KMS-11 (cell line): ENCODE results near the gene SLC4A1AP.
"Not testable (repeated sequence)": the region's sequence is repeated elsewhere in the genome, so short reads cannot be mapped to it uniquely, and the experiment has no call there.

ENCODE experiments used
- H2AFZ ChIP-seq: fragments of 200-600 bp; sonication (generic); 2 replicates; pipeline ENCODE4 v1.6.1; 2016; ENCODE audit warnings: antibody characterized with exemption, mixed run types, low read depth
- H3K27ac ChIP-seq: fragments of 200-600 bp; sonication (generic); 2 replicates; pipeline ENCODE4 v1.6.1; 2016; ENCODE audit warnings: mild to moderate bottlenecking, mixed run types
- H3K27me3 ChIP-seq: fragments of 200-600 bp; sonication (generic); 2 replicates; pipeline ENCODE4 v1.6.1; 2017; ENCODE audit warnings: mild to moderate bottlenecking, low read depth, mixed run types, moderate library complexity; ENCODE audit not compliant: insufficient read depth
- H3K36me3 ChIP-seq: fragments of 200-600 bp; sonication (generic); 2 replicates; pipeline ENCODE4 v1.6.1; 2017; ENCODE audit warnings: mild to moderate bottlenecking, mixed run types; ENCODE audit not compliant: insufficient read depth
- H3K4me1 ChIP-seq: fragments of 200-600 bp; sonication (generic); 2 replicates; pipeline ENCODE4 v1.6.1; 2016; ENCODE audit warnings: mild to moderate bottlenecking, low read depth, mixed run types; ENCODE audit not compliant: poor library complexity, severe bottlenecking
- H3K4me2 ChIP-seq: fragments of 200-600 bp; sonication (generic); 2 replicates; pipeline ENCODE4 v1.7.0; 2016; ENCODE audit warnings: mild to moderate bottlenecking, mixed run types
- H3K4me3 ChIP-seq: fragments of 200-600 bp; sonication (generic); IDR thresholded peaks from 2 replicates; pipeline ENCODE4 v1.6.1; 2017; ENCODE audit warnings: low read depth, low read length, mixed read lengths; ENCODE audit not compliant: insufficient read depth
- H3K79me2 ChIP-seq: fragments of 200-600 bp; sonication (generic); 2 replicates; pipeline ENCODE4 v1.6.1; 2016; ENCODE audit warnings: low read depth, mixed run types; ENCODE audit not compliant: insufficient read depth
- H3K9ac ChIP-seq: fragments of 200-600 bp; sonication (generic); 2 replicates; pipeline ENCODE4 v1.6.1; 2016; ENCODE audit warnings: mild to moderate bottlenecking, mixed run types
- H4K20me1 ChIP-seq: fragments of 200-600 bp; sonication (generic); 2 replicates; pipeline ENCODE4 v1.6.1; 2016; ENCODE audit warnings: mild to moderate bottlenecking, mixed run types; ENCODE audit not compliant: insufficient read depth
- TF ChIP-seq, protein P1 (sequence below): fragments of 200-600 bp; sonication (generic); conservative IDR thresholded peaks from 2 replicates; pipeline ENCODE4 v1.6.1; 2017; ENCODE audit warnings: low read depth, mild to moderate bottlenecking, antibody characterized with exemption, low read length, moderate library complexity, mixed read lengths

Gene SLC4A1AP

GRCh38 chr2:27628767-27629709, 34.7 kb upstream of the SLC4A1AP start, which contains the start of the genes CCDC121 and GPN1:
Gene CCDC121, minus strand, starts transcription at chr2:27629012. Its CDS starts 1,213 bp downstream, at chr2:27627799.
Gene GPN1, plus strand, starts transcription at chr2:27629050. Its CDS starts 9 bp downstream, at chr2:27629059.
- Histone ChIP-seq H3K4me3 (peak within 1 kb of the TSS; percentile 88), H3K27me3 (no peaks in the 10 kb centered on the region), H3K4me1 (peaks cover 19% of the 10 kb centered on the region), H2AFZ (peak within 1 kb of the TSS; percentile 77), H3K9ac (peak within 1 kb of the TSS; percentile 89), H3K36me3 (no peaks in the 10 kb centered on the region), H4K20me1 (no peaks in the 10 kb centered on the region), H3K79me2 (peaks cover 13% of the 10 kb centered on the region; the same call in 1 of the 2 replicates), H3K27ac (peak within 1 kb of the TSS; percentile 58), H3K4me2 (peak within 1 kb of the TSS; percentile 97)
- TF ChIP-seq, protein P1, sequence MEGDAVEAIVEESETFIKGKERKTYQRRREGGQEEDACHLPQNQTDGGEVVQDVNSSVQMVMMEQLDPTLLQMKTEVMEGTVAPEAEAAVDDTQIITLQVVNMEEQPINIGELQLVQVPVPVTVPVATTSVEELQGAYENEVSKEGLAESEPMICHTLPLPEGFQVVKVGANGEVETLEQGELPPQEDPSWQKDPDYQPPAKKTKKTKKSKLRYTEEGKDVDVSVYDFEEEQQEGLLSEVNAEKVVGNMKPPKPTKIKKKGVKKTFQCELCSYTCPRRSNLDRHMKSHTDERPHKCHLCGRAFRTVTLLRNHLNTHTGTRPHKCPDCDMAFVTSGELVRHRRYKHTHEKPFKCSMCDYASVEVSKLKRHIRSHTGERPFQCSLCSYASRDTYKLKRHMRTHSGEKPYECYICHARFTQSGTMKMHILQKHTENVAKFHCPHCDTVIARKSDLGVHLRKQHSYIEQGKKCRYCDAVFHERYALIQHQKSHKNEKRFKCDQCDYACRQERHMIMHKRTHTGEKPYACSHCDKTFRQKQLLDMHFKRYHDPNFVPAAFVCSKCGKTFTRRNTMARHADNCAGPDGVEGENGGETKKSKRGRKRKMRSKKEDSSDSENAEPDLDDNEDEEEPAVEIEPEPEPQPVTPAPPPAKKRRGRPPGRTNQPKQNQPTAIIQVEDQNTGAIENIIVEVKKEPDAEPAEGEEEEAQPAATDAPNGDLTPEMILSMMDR = no peak

DNA sequence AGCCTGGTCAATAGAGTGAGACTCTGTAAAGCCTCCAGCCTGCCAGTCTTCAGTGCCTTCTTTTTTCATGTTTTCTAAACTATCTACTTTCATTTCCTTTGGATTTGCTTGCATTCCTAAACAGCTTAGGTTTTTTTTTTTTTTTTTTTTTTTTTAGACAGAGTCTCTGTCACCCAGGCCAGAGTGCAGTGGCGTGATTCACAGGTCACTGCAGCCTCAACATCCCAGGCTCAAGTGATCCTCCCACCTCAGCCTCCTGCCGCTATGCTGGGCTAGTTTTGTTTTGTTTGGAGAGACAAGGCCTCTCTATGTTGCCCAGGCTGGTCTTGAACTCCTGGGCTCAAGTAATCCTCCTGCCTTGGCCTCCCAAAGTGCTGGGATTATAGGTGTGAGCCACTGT, 33.4 kb upstream of the SLC4A1AP start:
- H3K27me3 ChIP-seq = not testable (repeated sequence)

DNA sequence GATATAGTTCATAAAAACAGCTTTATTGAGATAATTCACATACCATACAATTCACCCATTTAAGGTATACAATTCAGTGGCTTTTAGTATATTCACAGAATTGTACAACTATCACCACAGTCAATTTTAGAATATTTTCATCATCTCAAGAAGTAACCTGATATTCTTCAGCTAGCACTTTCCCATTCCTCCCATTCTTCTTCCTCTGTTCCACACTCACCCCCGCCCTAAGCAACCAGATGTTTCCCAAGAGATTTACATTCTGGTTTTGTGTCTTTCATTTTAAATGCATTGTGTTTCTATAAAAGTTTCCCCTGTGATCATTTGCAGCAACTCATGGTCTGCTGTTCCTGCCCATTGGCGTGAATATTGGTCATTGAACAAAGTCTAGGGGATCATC, 29.4 kb upstream of the SLC4A1AP start:
- no peak overlapping the region for H3K9ac ChIP-seq
- TF ChIP-seq, protein P1 = no peak
- no peak overlapping the region for H3K27ac ChIP-seq
- no peak overlapping the region for H3K4me3 ChIP-seq
- H3K36me3 ChIP-seq = no peaks in the 10 kb centered on the region; the same call in 1 of the 2 replicates
- H2AFZ ChIP-seq = no peak overlapping the region
- peaks cover 9% of the 10 kb centered on the region; the same call in 1 of the 2 replicates for H3K79me2 ChIP-seq
- H4K20me1 ChIP-seq = no peaks in the 10 kb centered on the region
- no peaks in the 10 kb centered on the region for H3K27me3 ChIP-seq
- H3K4me2 ChIP-seq = no peak overlapping the region
- H3K4me1 ChIP-seq = peaks cover 9% of the 10 kb centered on the region

More for the DNA sequence above, 33.4 kb upstream of the SLC4A1AP start:
- Histone ChIP-seq H3K79me2 (peaks cover 13% of the 10 kb centered on the region; the same call in 1 of the 2 replicates), H3K4me1 (peaks cover 19% of the 10 kb centered on the region), H3K4me2 (peak overlapping the region; percentile 97)
- not testable (repeated sequence) for H3K4me3 ChIP-seq, H3K27ac ChIP-seq, H4K20me1 ChIP-seq, H3K9ac ChIP-seq, H2AFZ ChIP-seq, H3K36me3 ChIP-seq

- Histone ChIP-seq H3K4me2 (no peak overlapping the region), H3K27me3 (no peaks in the 10 kb centered on the region), H3K27ac (no peak overlapping the region), H3K9ac (no peak overlapping the region), H2AFZ (no peak overlapping the region), H3K4me1 (no peaks in the 10 kb centered on the region), H4K20me1 (no peaks in the 10 kb centered on the region), H3K4me3 (no peak overlapping the region), H3K36me3 (no peaks in the 10 kb centered on the region; the same call in 1 of the 2 replicates), H3K79me2 (no peaks in the 10 kb centered on the region)
- TF ChIP-seq, protein P1 = no peak
These were observed 26.9 kb upstream of the SLC4A1AP start for GRCh38 chr2:27636766-27637165.
